Upper lobe of right lung (tissue), 1 donor: ENCODE measurements around the gene NEU3. TPM values are rescaled to one million over a fixed set of nuclear protein-coding genes. Genes with fewer than 3 reads are reported as not detected.

Source experiments
- ATAC-seq: fragments of 200-7000 bp; cut with Tn5 transposase; one replicate; pipeline ENCODE4 v1.9.1; 2020; ENCODE audit warnings: mild to moderate bottlenecking, moderate library complexity
- DNase-seq: peaks from one replicate; pipeline ENCODE4 v3.0.0-alpha.2; 2020
- H3K27ac ChIP-seq: fragments of 200-600 bp; one replicate; pipeline ENCODE4 v1.8.0; 2022
- H3K27me3 ChIP-seq: fragments of 200-600 bp; one replicate; pipeline ENCODE4 v1.8.0; 2022; ENCODE audit warnings: mild to moderate bottlenecking
- H3K36me3 ChIP-seq: fragments of 200-600 bp; one replicate; pipeline ENCODE4 v1.8.0; 2022
- H3K4me1 ChIP-seq: fragments of 200-600 bp; one replicate; pipeline ENCODE4 v1.8.0; 2022
- H3K4me3 ChIP-seq: fragments of 200-600 bp; one replicate; pipeline ENCODE4 v1.8.0; 2022; ENCODE audit warnings: mild to moderate bottlenecking
- H3K9me3 ChIP-seq: fragments of 200-600 bp; one replicate; pipeline ENCODE4 v1.8.0; 2022
- CTCF ChIP-seq: fragments of 200-600 bp; IDR thresholded peaks from one replicate; pipeline ENCODE4 v1.8.0; 2022; ENCODE audit warnings: antibody characterized with exemption
- intact Hi-C: fragments of 100-400 bp; cut with DNase I; formaldehyde crosslinking; loops from one replicate; pipeline ENCODE4 v1.11.0; 2022
- total RNA-seq: library from RNA; stranded (reverse); fragmentation: NEBNext Ultra II Directional; extraction: Animal tissue kit (Norgen Biotek cat#: 25700); gene quantifications from one replicate; pipeline ENCODE4 v1.2.1, GENCODE V29; 2021
- donor health status: DM: no; HTN: yes; CAD: no; lungs with severe emphysema.

NEU3 gene
- total RNA-seq, 1 donor from 2014 or later, result 9.6 TPM

GRCh38 chr11:75028321-75028720, 39.6 kb downstream of the NEU3 start:
- ATAC-seq (no peak), DNase-seq (no peak)
- intact Hi-C loops, result no loop called here
- Histone ChIP-seq H3K27me3 (no peaks in the 10 kb centered on the region), H3K4me3 (no peak overlapping the region), H3K36me3 (no peaks in the 10 kb centered on the region), H3K4me1 (no peaks in the 10 kb centered on the region), H3K9me3 (no peaks in the 10 kb centered on the region), H3K27ac (no peak overlapping the region)
- no peak for TF ChIP-seq CTCF

GRCh38 chr11:75028724-75029123, 40.0 kb downstream of the NEU3 start:
- no peak for ATAC-seq
- no peak for DNase-seq

GRCh38 chr11:75029836-75030631, 41.3 kb downstream of the NEU3 start:
- no peak overlapping the region for H3K4me3 ChIP-seq
- H3K27ac ChIP-seq, result no peak overlapping the region
- no peak for ATAC-seq
- H3K9me3 ChIP-seq, result no peaks in the 10 kb centered on the region
- intact Hi-C loops, result loop anchor here (10.0 kb wide), 1 partner anchor 95 kb away; no protein-coding TSS in a partner anchor
- H3K36me3 ChIP-seq, result no peaks in the 10 kb centered on the region
- TF ChIP-seq CTCF, result no peak
- no peaks in the 10 kb centered on the region for H3K27me3 ChIP-seq
- DNase-seq, result no peak
- H3K4me1 ChIP-seq, result no peaks in the 10 kb centered on the region

More at GRCh38 chr11:75028724-75029123, 40.0 kb downstream of the NEU3 start:
- TF ChIP-seq CTCF, result no peak
- no peaks in the 10 kb centered on the region for H3K9me3 ChIP-seq
- no peak overlapping the region for H3K4me3 ChIP-seq
- H3K36me3 ChIP-seq, result no peaks in the 10 kb centered on the region
- H3K4me1 ChIP-seq, result no peaks in the 10 kb centered on the region
- intact Hi-C loops, result no loop called here
- H3K27me3 ChIP-seq, result no peaks in the 10 kb centered on the region
- no peak overlapping the region for H3K27ac ChIP-seq

GRCh38 chr11:75031224-75031753, 42.6 kb downstream of the NEU3 start:
- no peaks in the 10 kb centered on the region for H3K27me3 ChIP-seq
- ATAC-seq, result peak; percentile 65
- intact Hi-C loops, result loop anchor here (10.0 kb wide), 1 partner anchor 96 kb away; no protein-coding TSS in a partner anchor

More at GRCh38 chr11:75031224-75031753, 42.6 kb downstream of the NEU3 start:
- no peak for DNase-seq
- TF ChIP-seq CTCF, result no peak
- H3K4me1 ChIP-seq, result no peaks in the 10 kb centered on the region
- no peak overlapping the region for H3K4me3 ChIP-seq
- no peak overlapping the region for H3K27ac ChIP-seq
- no peaks in the 10 kb centered on the region for H3K9me3 ChIP-seq
- H3K36me3 ChIP-seq, result no peaks in the 10 kb centered on the region
